ENCODE data around the gene CCDC33.

DNA sequence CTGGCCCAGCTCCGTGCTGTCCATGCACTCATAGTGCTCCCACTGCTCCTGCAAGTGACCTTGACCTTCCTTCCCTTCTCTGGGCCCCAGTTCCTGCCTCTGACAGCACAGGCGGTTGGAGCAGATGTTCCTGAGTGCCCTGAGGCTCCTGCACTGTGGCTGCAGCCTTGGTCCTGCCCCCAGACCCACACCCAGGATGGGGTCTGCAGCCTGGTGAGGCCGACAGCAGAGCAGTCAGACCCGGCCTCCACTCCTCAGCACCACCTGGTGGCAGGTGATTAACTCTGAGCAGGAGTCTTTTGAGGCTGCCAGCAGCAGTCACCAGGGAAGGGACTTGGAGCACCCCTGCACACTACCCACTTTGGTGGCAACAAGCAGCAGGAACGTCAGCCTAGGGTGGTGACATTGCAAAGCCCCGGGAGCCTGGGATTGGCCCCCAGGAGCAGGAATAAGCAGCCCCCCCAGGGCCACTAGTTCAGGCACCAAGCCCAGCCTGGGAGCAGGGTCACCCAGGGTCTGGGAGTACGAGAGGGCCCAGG, 66.8 kb downstream of the CCDC33 start:
- TF ChIP-seq, protein P1, sequence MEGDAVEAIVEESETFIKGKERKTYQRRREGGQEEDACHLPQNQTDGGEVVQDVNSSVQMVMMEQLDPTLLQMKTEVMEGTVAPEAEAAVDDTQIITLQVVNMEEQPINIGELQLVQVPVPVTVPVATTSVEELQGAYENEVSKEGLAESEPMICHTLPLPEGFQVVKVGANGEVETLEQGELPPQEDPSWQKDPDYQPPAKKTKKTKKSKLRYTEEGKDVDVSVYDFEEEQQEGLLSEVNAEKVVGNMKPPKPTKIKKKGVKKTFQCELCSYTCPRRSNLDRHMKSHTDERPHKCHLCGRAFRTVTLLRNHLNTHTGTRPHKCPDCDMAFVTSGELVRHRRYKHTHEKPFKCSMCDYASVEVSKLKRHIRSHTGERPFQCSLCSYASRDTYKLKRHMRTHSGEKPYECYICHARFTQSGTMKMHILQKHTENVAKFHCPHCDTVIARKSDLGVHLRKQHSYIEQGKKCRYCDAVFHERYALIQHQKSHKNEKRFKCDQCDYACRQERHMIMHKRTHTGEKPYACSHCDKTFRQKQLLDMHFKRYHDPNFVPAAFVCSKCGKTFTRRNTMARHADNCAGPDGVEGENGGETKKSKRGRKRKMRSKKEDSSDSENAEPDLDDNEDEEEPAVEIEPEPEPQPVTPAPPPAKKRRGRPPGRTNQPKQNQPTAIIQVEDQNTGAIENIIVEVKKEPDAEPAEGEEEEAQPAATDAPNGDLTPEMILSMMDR (IDR thresholded peaks at IDR 0.05; ENCODE audit: low read depth, low read length, poor library complexity, severe bottlenecking), result peak; percentile 65
- no peak for TF ChIP-seq EZH2phosphoT487 (IDR thresholded peaks at IDR 0.05; ENCODE audit: borderline replicate concordance, low read length)

All from DOHH2 (cell line).